CD4-positive, alpha-beta T cell treated with Interleukin-4 for 1 hour (primary cell): ENCODE data around the gene FUNDC2.

Experiments
- DNase-seq, 2 donors: peaks; one replicate each; pipeline ENCODE4 v3.0.0-alpha.2; 2020 to 2022

Gene FUNDC2

DNA sequence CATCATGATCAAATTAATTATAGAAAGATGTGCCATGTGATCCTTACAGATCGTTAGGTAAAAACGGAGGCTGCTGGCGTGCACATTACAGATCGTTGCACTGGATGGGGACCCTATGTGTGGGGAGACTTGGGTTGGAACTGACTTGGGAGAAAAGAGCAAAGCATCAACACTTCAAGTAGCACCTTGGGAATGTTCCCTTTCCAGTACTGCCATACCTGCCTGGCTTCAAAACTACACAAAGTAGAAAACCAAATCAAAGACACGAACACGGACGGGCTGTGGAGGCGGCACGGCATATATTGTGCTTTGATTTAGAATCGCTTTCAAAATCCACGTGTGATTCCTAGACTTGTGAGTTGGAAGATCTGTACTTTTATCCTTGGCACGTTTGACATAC lies 43.4 kb downstream of the FUNDC2 start:
- DNase-seq = no peak

DNA sequence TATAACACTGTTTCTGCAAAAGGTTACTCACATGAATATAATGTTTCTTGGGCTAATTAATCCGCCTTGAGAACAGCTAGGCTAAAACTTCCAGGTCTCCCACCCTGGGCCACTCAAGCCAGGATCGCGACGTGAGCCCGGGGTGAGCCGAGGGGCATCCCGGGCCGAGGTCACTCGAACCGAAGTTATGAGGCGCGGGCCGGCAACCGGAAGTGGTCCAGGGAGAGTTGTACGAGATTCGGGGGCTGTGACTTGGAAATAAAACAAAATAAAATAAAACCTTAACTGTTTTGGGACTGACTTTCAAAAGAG lies 44.0 kb downstream of the FUNDC2 start:
- no peak for DNase-seq

DNA sequence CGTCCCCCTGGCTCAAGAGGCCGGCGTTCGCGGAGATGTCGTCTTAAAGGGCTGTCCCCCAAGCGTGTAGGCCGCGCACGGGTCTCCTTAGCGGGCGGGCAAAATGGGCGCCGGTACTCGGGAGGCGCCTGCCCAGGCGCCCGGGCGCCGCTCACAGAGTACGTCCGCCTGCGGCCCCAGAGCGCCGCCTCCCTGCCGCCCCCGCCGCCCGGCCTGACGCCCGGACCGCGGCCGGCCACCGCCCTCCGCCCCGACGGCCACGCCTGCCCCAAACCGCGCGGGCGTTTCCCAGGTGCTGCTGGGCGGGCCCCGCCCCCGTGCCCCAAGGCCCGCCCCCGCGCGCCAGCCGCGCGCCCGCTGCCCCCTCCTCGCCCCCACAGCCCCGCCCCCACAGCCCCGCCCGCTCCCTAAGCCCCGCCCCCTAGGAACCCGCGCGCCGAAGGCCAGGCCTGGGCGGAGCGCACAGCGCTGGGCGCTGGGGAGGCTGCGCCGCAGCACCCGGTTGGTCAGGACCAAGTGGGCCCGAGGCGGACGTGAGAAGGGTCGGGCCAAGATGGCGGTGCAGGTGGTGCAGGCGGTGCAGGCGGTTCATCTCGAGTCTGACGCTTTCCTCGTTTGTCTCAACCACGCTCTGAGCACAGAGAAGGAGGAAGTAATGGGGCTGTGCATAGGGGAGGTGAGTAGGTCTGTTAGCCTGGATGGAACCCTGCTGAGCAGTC lies 44.5 kb downstream of the FUNDC2 start, which contains the start of the genes BRCC3, CMC4 and MTCP1:
TSS of gene BRCC3 (plus strand) at position 534 of the 719 bp plus-strand sequence. CDS start at position 554, 20 bp downstream.
TSS of gene CMC4 (minus strand) at position 162 of the 719 bp plus-strand sequence. CDS start 7,113 bp downstream, outside the sequence.
TSS of gene MTCP1 (minus strand) at position 162 of the 719 bp plus-strand sequence. CDS start 5,126 bp downstream, outside the sequence.
- DNase-seq = peak; percentile 82 to 83

DNA sequence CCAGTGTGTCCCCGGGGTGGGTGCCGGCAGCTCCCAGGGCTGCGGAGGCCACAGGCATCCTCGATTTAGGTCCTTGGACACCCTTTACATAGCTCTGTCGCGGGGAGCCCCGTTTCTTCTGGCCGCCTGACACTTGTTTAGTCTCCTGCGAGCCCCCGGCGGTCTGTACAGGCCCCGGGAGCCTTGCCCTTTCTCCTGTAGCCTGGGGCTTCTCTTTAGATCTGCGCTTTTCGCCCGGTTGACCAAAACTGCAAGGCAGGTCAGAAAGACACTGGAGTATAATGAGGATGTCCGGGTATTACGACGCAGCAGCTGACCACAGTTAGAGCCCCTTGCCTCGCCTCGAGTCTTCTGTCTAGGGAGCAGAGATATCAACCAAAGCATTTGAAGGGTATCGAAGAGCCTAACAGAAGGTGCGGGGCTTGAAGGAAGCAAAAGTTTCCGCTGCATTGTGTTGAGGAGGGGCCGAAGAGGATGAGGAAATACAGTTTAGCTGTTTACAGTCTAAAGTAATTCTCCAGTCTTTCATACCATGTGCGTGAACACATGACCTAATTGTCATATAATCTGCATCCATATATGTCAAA lies 45.1 kb downstream of the FUNDC2 start:
- DNase-seq = no peak

DNA sequence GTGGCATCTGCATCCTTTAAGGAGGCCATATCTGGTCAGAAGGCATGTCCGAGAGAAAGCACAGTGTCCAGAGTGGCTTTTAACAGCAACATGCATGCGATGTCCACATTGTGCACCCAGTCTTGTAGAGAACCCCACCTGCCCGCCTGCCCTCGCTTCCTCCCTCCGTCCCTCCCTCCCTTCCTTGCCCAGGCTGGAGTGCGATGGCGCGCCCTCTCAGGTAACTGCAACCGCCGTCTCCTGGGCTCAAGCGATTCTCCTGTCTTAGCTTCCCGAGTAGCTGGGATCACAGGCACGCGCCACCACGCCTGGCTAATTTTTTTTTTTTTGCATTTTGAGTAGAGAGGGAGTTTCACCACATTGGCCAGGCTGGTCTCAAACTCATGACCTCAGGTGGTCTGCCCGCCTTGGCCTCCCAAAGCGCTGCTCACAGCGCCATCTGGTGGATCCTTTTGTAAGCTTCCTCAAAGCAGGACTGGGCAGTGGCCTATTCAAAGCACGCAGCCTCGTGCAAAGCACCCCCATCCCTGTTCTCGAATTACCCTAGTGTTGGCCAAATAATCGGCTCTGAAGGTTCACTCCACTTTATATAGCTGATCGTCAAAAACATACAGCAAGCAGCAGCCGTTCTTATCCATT lies 59.7 kb downstream of the FUNDC2 start:
- DNase-seq = peak; percentile 34 to 43

DNA sequence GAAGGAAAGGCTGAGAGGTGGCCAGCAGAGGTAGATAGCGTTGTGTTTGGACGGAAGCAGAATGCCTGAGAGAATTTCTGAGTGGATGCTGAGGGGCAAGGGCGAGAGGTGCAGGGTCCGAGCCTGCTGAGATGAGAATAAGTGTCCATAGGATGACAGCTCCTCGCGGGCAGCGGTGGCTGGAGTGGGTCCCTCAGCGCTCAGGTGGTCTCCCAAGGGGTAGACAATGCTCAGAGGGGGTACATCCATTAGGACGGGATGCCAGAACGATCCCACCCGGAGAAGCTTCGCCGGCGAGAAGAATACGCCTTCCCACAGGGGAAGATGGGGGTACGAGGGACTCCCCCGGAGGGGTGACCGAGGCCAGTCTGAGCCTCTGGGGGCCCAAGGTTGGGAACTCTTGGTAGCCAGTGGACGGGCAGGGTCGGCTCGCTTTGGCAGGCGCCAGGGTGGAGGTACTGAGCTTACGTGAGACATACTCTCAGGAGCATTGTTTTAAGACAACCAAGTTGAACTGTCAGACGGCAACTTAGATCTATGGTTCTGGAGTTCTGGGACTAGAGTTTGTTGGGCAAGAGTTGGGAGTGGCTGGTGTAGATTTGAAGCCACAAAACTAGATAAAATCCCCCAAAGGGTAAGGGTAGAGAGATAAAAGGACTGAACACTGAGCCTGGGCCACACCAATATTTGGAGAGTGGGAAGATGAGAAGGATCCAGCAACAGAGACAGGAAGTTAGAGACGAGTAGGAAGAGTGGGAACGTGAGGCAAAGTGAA lies 60.5 kb downstream of the FUNDC2 start:
- DNase-seq = no peak

DNA sequence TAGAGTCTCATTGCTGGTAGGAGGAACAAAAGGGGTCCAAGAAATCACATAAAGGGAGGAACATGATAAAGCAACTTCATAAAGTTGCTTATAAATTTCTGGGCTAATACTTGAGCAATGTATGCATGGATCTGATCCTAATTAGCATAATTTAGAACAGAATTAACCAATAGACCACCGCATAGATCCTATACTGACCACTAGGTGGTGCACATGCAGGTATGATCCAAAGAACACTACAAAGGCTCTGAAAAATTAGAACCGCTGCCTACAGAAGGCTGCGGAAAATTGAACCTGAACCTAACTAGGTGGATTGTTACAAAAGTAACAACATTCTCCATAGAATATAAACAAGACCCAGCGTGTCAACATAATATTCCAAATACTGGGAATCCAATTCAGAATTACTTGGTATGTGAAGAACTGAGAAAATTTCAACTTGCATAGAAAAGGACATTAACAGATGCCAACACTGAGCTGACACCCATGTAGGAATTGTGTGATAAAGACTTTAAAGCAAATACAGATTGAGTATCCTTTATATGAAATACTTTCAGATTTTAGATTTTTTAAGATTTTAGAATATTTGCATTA lies 67.9 kb downstream of the FUNDC2 start:
- DNase-seq = peak; percentile 26 to 56

DNA sequence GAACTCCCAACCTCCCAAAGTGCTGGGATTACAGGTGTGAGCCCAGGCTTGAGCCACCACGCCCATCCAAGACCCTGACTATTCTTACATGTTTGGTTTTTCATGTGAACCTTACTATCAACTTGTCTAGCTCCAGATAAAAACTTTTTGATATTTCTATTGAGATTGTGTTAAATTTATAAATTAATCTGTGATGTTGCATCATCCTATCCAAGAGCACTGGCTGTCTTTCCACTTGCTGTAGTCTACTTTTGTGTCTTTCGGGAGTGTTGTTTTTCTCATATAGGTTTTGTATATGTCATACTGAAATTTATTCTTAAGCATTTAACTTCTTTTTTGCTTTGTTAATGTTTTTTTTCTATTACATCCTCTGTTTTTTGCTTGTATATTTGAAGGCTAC lies 79.3 kb downstream of the FUNDC2 start:
- no peak for DNase-seq

DNA sequence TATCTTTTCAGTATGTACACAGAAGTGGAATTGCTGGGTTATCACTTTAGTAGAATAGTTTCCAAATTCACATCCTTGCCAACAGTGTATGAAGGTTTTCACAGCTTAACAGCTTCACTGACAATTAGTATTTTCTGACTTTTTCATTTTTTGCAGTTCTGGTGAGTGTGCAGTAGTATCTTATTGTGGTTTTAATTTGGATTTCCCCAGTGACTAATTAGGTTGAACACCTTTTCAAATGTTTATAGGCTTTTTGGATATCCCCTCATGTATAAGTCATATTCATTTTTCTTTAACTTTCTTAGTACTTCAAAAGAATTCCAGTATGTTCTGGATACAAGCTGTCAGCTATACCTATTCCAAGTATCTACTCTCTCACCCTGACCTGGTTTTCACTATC lies 81.8 kb downstream of the FUNDC2 start:
- no peak for DNase-seq
